ENCODE data around the gene RPS6KL1.

- TF ChIP-seq CTCF (IDR thresholded peaks at IDR 0.05) (no peak), POLR2A (IDR thresholded peaks at IDR 0.05) (no peak)
Measured at GRCh38 chr14:74917178-74917543, 5.9 kb downstream of the RPS6KL1 start.

Data from esophagus squamous epithelium (tissue), 4 donors.